AG04450 (cell line): Measurements from ENCODE around the gene XRCC4. TPM values are rescaled to one million over a fixed set of nuclear protein-coding genes. Genes with fewer than 3 reads are reported as not detected.

Experiments
- CTCF ChIA-PET: fragments of 300-600, 350-600 bp; formaldehyde crosslinking; extraction: SDS; loops from one replicate; lab custom pipeline; 2022; ENCODE audit warnings: antibody characterized with exemption, inconsistent platforms; lab: Charles Lee
- POLR2A ChIA-PET: fragments of 350-600 bp; formaldehyde crosslinking; extraction: SDS; loops from one replicate; lab custom pipeline; 2021; ENCODE audit warnings: antibody characterized with exemption, inconsistent platforms; lab: Yijun Ruan, JAX
- DNase-seq: peaks from one replicate; pipeline ENCODE4 v3.0.0-alpha.2; 2011; ENCODE audit warnings: low read depth, low spot score
- H3K27ac ChIP-seq: one replicate; pipeline ENCODE4 v1.5.1; 2012; ENCODE audit warnings: low read depth, low read length, control low read depth
- H3K27me3 ChIP-seq: one replicate; pipeline ENCODE4 v1.6.0; 2012; ENCODE audit warnings: low read length; ENCODE audit not compliant: control insufficient read depth, insufficient read depth
- H3K4me3 ChIP-seq: 2 replicates; pipeline ENCODE4 v1.5.1; 2011; ENCODE audit warnings: mild to moderate bottlenecking, low read depth, low read length, control low read depth
- H3K9me3 ChIP-seq: 2 replicates; pipeline ENCODE4 v1.5.1; 2012; ENCODE audit warnings: low read length; ENCODE audit not compliant: control insufficient read depth, insufficient read depth
- polyA plus RNA-seq: library from polyadenylated mRNA; depleted of rRNA; stranded (reverse); fragments of >200 nt; gene quantifications from 2 replicates; pipeline ENCODE4 v1.2.3, GENCODE V29; 2011
- TF ChIP-seq, protein P1 (sequence below): IDR thresholded peaks from 2 replicates; pipeline ENCODE4 v1.5.1; 2011; ENCODE audit warnings: low read depth, low read length, control low read depth, inconsistent platforms

XRCC4 gene
- polyA plus RNA-seq, 1 experiment, result 4.2 TPM

DNA sequence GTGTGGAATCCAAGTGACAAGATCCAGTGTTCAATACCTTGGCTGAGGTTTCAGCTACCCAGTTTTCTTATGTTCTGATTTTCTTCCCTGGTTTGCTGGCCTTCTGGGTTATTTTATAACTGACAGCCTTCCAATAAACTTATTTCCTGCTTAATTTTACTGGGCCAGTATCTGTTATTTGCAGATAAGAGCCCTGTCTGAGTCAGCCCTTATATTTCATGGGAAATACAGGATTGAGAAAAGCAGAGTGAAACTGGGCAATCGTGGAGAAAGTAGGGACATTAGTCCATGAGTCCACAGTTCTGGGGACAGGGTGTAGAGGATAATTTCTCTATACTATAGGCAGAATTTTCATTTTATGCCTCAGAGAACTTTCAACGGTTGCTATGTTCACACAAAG, 32.4 kb upstream of the XRCC4 start:
- DNase-seq, result no peak
- Histone ChIP-seq H3K27me3 (no peaks in the 10 kb centered on the region), H3K9me3 (no peaks in the 10 kb centered on the region), H3K4me3 (no peak overlapping the region), H3K27ac (no peak overlapping the region)
- TF ChIP-seq, protein P1, sequence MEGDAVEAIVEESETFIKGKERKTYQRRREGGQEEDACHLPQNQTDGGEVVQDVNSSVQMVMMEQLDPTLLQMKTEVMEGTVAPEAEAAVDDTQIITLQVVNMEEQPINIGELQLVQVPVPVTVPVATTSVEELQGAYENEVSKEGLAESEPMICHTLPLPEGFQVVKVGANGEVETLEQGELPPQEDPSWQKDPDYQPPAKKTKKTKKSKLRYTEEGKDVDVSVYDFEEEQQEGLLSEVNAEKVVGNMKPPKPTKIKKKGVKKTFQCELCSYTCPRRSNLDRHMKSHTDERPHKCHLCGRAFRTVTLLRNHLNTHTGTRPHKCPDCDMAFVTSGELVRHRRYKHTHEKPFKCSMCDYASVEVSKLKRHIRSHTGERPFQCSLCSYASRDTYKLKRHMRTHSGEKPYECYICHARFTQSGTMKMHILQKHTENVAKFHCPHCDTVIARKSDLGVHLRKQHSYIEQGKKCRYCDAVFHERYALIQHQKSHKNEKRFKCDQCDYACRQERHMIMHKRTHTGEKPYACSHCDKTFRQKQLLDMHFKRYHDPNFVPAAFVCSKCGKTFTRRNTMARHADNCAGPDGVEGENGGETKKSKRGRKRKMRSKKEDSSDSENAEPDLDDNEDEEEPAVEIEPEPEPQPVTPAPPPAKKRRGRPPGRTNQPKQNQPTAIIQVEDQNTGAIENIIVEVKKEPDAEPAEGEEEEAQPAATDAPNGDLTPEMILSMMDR, result no peak
- POLR2A ChIA-PET, result no interaction called here
- CTCF ChIA-PET, result no interaction called here

DNA sequence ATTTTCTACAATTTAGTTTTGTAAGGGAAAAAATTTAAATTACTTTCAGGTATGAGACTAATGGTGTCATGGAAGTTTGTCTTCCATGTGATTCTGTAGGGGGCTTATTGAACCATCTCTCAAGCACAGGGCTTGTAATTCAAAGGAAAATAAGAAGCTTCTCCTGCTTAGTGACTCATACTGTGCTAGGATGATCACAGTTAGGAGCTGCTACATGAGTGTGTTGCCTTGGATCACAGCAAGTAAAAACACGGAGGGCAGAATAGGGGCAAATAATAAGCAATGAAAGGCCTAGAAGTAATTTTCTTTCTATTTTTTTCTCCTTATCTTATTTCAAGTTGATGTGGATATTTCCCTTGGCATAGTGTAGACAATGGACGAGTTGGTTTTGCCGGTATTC, 29.1 kb upstream of the XRCC4 start:
- Histone ChIP-seq H3K27ac (no peak overlapping the region), H3K9me3 (no peaks in the 10 kb centered on the region), H3K27me3 (no peaks in the 10 kb centered on the region), H3K4me3 (no peak overlapping the region)
- TF ChIP-seq, protein P1, result no peak
- DNase-seq, result no peak
- POLR2A ChIA-PET, result no interaction called here
- CTCF ChIA-PET, result interaction anchor here (1.2 kb wide), 1 partner anchor 517 kb away, joined by 3 read pairs; no protein-coding TSS in a partner anchor

DNA sequence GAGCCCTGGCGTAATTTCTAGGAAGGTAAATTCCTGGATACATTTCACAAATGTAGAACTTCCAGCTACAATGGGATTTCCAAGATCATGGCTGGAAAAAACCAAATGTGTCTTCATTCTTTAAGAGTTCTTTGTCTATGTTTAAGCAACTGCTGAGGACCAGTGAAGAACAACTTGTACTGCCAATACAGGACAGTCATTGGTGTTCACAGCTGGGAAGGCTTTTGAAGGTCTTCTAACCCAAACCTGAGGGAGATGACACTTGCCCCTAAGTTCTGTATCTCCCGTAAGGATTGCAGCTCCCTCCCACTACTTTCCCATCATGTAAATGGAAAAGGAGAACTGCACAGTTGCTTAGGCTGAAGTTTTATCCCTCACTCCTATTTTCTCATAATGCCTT, 28.5 kb upstream of the XRCC4 start:
- Histone ChIP-seq H3K9me3 (no peaks in the 10 kb centered on the region), H3K27ac (no peak overlapping the region), H3K27me3 (no peaks in the 10 kb centered on the region), H3K4me3 (no peak overlapping the region)
- ChIA-PET POLR2A (no interaction called here), CTCF (interaction anchor here (0.9 to 1.2 kb wide), 2 partner anchors 425 to 516 kb away, joined by 3 read pairs; no protein-coding TSS in a partner anchor)
- no peak for DNase-seq
- TF ChIP-seq, protein P1, result no peak

DNA sequence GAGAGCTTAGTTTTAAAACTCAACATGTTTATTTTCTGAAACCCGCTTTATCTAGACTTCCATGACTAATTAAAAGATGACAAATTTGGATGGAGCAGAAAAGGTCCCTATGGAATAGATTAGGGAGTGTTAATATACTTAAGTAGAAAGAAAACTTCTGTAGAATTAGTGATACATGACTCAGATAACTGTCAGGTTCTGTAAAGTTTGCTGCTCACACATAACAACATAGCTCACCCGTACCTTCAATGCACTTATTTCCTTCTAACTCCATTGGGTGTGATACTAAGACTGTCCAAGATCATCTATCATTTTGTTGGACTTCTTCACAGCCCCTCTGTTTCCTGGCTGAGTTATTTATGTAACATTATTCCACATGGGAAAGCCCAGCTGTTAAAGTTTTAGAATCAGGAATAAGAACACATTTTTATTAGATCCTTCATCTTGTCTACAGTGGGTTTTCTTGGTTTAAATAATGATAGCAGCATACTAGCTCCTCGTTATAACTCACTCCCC, 27.9 kb upstream of the XRCC4 start:
- Histone ChIP-seq H3K9me3 (no peaks in the 10 kb centered on the region), H3K4me3 (no peak overlapping the region), H3K27ac (no peak overlapping the region), H3K27me3 (no peaks in the 10 kb centered on the region)
- ChIA-PET POLR2A (no interaction called here), CTCF (interaction anchor here (0.9 to 1.2 kb wide), 2 partner anchors 424 to 515 kb away, joined by 3 read pairs; no protein-coding TSS in a partner anchor)
- DNase-seq, result no peak
- TF ChIP-seq, protein P1, result no peak

DNA sequence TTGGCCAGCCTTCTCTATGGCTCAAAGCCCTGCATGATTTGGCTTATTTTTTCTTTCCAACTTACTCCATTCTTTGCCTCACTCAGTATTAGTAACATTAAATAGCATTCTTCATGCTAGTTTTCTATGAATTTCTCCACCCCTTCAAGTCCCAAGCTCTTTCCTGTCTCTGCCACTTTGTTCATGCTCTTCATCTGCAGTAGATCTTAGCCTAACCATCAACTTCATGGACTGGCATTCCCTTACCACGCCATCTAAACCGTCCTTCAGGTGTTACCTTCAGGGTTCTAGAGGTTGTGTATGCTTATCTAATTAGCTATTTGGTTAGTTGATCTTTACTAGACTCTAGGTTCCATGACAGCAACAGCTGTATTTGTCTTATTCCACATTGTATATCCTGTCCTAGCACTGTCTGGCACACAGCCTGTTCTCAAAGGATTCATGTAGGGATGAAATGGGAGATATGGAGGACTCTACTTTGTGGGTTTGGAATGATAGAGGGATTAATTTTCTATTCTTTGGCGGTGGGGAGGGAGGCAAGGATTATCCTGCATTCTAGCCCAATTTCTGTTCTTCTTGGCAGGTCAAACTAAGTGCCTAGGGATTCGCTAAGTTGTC, 26.5 kb upstream of the XRCC4 start:
- ChIA-PET POLR2A (interaction anchor here (1.1 kb wide), 1 partner anchor 27 kb away, joined by 4 read pairs; the partner anchor contains the start of gene XRCC4), CTCF (interaction anchor here (0.8 kb wide), 1 partner anchor 9 kb away, joined by 3 read pairs; no protein-coding TSS in a partner anchor)
- TF ChIP-seq, protein P1, result no peak
- no peaks in the 10 kb centered on the region for H3K27me3 ChIP-seq
- H3K27ac ChIP-seq, result no peak overlapping the region
- H3K9me3 ChIP-seq, result no peaks in the 10 kb centered on the region
- DNase-seq, result no peak
- no peak overlapping the region for H3K4me3 ChIP-seq
